Vagina (tissue), 2 donors: Measurements from ENCODE around the gene NCOA7. TPM values are rescaled to one million over a fixed set of nuclear protein-coding genes. Genes with fewer than 3 reads are reported as not detected.
"Not testable (repeated sequence)": the region's sequence is repeated elsewhere in the genome, so short reads cannot be mapped to it uniquely, and the experiment has no call there.

ENCODE experiments used
- DNase-seq, 2 donors: peaks; one replicate each; pipeline ENCODE4 v3.0.0-alpha.2; 2017; ENCODE audit errors: extremely low spot score in 2 of 2
- H3K27ac ChIP-seq: fragments of 200-600 bp; sonication (generic); one replicate; pipeline ENCODE4 v1.5.1; 2019
- H3K27me3 ChIP-seq: fragments of 200-600 bp; sonication (generic); one replicate; pipeline ENCODE4 v1.5.1; 2019
- H3K36me3 ChIP-seq, 2 donors: fragments of 200-600 bp; sonication (generic); one replicate each; pipeline ENCODE4 v1.5.1; 2017 to 2019
- H3K4me1 ChIP-seq: fragments of 200-600 bp; sonication (generic); one replicate; pipeline ENCODE4 v1.5.1; 2019
- H3K4me3 ChIP-seq, 2 donors: fragments of 200-600 bp; sonication (generic); 1 replicate in 1 of 2; 2 replicates in 1 of 2; pipeline ENCODE4 v1.5.1; 2016 to 2019
- H3K9me3 ChIP-seq: fragments of 200-600 bp; sonication (generic); one replicate; pipeline ENCODE4 v1.5.1; 2019
- POLR2A ChIP-seq, 2 donors: fragments of 450-650 bp; IDR thresholded peaks; one replicate each; pipeline ENCODE4 v1.6.1; 2017; ENCODE audit warnings: antibody characterized with exemption in 2 of 2, mild to moderate bottlenecking in 2 of 2, moderate library complexity in 2 of 2
- POLR2AphosphoS5 ChIP-seq, 2 donors: sonication (generic); formaldehyde crosslinking; IDR thresholded peaks; one replicate each; pipeline ENCODE4 v1.9.0; 2017; ENCODE audit warnings: antibody characterized with exemption in 2 of 2, mild to moderate bottlenecking in 2 of 2, low read depth in 1 of 2; ENCODE audit not compliant: insufficient read depth in 1 of 2
- intact Hi-C: fragments of 100-400 bp; cut with DNase I; formaldehyde crosslinking; loops from one replicate; pipeline ENCODE4 v1.15.1; 2023
- total RNA-seq: library from RNA; depleted of rRNA; stranded (reverse); fragments of >200 nt; gene quantifications from one replicate; pipeline ENCODE4 v1.2.3, GENCODE V29; 2016
- TF ChIP-seq, protein P1 (sequence below), 3 experiments: fragments of 450-650 bp in 2 of 3; fragments of 200-600 bp in 1 of 3; sonication (generic) in 1 of 3; IDR thresholded peaks; one replicate each; pipeline ENCODE4 v1.5.1; 2017 to 2019; ENCODE audit warnings: antibody characterized with exemption in 3 of 3, mild to moderate bottlenecking in 2 of 3, moderate library complexity in 2 of 3

NCOA7 gene
- total RNA-seq, 1 donor from 2014 or later: 48.6 TPM

DNA sequence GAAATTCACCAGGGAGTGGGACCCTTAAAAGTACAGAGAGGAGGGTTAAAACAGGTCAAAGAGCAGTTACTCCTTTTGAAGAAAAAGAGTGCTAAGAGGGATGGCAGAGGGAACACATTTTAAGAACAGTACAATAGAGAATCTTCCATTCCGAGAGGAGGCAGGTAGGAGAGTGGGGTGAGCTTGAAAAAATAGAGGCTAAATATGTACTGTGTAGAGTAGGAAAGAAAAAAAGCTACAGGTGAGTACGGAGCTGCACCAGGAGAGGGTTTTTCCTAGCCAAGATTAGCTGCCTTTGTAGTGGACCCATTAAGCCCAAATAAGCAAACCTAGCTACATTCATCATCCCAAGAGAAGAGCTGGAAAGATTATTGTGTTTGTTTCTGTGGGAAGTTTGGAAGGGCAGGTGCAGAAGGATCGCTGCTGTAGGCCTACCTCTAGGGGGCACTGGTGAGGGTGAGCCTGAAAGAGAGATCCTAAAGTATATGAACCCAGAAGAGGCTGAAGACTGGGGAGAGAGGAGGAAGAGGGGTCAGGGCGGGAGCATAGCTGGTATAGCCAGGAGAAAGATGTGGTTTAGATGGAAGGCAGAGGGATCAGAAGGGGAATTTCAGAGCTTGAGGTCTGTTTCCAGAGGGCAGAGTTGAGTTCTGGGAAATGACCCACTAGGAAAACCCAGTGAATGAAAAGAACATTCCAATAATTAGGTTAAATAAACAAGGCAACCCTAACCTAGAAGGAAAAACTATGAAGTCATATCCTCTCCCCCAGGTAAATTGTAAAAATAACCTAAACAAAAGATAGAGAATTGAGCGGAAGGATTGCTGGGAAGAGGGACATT is 115.6 kb downstream of the NCOA7 start:
- Histone ChIP-seq H3K4me3 (no peak overlapping the region), H3K27ac (no peak overlapping the region), H3K9me3 (no peaks in the 10 kb centered on the region), H3K27me3 (no peaks in the 10 kb centered on the region), H3K4me1 (no peaks in the 10 kb centered on the region), H3K36me3 (no peaks in the 10 kb centered on the region)
- intact Hi-C loops: no loop called here
- TF ChIP-seq, protein P1, sequence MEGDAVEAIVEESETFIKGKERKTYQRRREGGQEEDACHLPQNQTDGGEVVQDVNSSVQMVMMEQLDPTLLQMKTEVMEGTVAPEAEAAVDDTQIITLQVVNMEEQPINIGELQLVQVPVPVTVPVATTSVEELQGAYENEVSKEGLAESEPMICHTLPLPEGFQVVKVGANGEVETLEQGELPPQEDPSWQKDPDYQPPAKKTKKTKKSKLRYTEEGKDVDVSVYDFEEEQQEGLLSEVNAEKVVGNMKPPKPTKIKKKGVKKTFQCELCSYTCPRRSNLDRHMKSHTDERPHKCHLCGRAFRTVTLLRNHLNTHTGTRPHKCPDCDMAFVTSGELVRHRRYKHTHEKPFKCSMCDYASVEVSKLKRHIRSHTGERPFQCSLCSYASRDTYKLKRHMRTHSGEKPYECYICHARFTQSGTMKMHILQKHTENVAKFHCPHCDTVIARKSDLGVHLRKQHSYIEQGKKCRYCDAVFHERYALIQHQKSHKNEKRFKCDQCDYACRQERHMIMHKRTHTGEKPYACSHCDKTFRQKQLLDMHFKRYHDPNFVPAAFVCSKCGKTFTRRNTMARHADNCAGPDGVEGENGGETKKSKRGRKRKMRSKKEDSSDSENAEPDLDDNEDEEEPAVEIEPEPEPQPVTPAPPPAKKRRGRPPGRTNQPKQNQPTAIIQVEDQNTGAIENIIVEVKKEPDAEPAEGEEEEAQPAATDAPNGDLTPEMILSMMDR (IDR thresholded peaks at IDR 0.05): peak in 1 of 3 experiments; percentile 28
- no peak for TF ChIP-seq POLR2A (IDR thresholded peaks at IDR 0.05)
- no peak for DNase-seq

DNA sequence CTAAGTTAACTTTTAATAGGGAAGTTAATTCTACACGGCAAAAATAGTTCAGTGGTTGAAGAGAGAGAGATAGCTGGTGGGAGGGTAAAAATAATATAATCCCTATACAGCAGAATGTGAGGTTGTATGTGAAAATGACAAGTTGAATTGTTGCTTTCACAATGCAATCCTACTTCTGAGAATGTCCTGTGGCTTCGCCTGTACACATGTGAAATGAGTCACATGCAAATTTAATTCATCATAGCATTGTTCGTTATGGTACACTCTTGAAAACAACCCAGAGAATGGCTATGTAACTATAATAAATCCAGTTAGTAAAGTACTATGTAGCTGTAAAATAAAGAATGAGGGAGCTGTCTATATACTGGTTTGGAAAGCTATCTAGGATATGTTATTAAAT is 119.8 kb downstream of the NCOA7 start:
- H3K4me3 ChIP-seq: no peak overlapping the region
- peak in 1 of 2 donors; percentile 61 for TF ChIP-seq POLR2AphosphoS5 (IDR thresholded peaks at IDR 0.05; ENCODE audit: insufficient read depth in 1 of 2, low read depth in 1 of 2)
- TF ChIP-seq POLR2A (IDR thresholded peaks at IDR 0.05): no peak
- no peaks in the 10 kb centered on the region for H3K9me3 ChIP-seq
- no peak for DNase-seq
- intact Hi-C loops: no loop called here
- peaks cover 0 to 8% of the 10 kb centered on the region in 2 donors for H3K36me3 ChIP-seq
- peaks cover 12% of the 10 kb centered on the region for H3K4me1 ChIP-seq
- H3K27me3 ChIP-seq: no peaks in the 10 kb centered on the region
- H3K27ac ChIP-seq: no peak overlapping the region

DNA sequence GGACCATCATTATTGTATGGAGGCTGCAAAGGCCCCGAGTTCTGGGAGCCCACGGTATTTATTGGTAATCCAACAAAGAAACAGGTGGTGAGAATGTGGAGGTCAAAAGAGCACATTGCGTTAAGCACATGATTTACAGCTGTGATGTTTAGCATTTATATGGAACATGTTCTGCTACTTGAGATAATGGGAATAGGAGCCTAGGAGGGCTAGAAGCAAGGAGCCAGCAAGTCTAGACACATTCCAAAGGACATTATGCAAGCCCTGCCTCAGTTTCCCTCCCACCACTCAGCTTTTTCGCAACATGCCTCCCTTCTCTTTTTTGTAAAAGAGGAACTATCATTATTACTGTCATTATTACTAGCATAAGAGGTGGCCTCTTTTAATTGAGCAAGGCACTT is 120.3 kb downstream of the NCOA7 start:
- H3K4me3 ChIP-seq, intact Hi-C loops, H3K27ac ChIP-seq, H3K9me3 ChIP-seq, DNase-seq, H3K27me3 ChIP-seq: not testable (repeated sequence)
- peaks cover 0 to 10% of the 10 kb centered on the region in 2 donors for H3K36me3 ChIP-seq
- peaks cover 12% of the 10 kb centered on the region for H3K4me1 ChIP-seq

DNA sequence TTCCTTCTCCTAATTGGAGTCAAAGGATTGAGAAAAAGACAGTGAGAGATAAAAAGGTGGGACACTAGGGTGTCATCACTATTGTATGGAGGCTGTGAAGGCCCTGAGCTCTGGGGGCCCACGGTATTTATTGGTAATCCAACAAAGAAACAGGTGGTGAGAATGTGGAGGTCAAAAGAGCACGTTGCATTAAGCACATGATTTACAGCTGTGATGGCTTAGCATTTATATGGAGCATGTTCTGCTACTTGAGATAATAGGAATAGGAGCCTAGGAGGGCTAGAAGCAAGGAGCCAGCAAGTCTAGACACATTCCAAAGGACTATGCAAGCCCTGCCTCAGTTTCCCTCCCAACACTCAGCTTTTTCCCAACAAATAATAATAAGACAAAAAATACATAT is 121.7 kb downstream of the NCOA7 start:
- H3K27ac ChIP-seq, H3K27me3 ChIP-seq, H3K9me3 ChIP-seq, DNase-seq, intact Hi-C loops, H3K4me3 ChIP-seq: not testable (repeated sequence)
- Histone ChIP-seq H3K36me3 (peaks cover 0 to 10% of the 10 kb centered on the region in 2 donors), H3K4me1 (peaks cover 12% of the 10 kb centered on the region)

DNA sequence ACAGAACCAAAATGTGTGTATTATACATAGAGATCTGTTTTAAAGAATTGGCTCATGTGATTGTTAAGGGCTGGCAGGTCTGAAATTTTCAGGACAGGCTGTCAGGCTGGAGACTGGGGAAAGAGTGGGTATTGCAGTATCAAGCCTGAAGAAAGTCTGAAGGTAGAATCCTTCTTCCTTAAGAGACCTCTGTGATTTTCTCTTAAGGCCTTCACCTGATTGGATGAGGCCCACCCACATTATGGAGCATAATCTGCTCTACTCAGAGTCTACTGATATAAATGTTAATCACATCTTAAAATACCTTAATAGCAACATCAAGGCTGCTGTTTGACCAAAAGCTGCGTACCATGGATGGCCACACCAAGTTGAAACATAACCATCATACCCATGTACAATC is 122.4 kb downstream of the NCOA7 start:
- Histone ChIP-seq H3K27me3 (no peaks in the 10 kb centered on the region), H3K4me1 (peaks cover 12% of the 10 kb centered on the region), H3K4me3 (no peak overlapping the region), H3K27ac (peak overlapping the region; percentile 71), H3K9me3 (no peaks in the 10 kb centered on the region), H3K36me3 (peaks cover 0 to 10% of the 10 kb centered on the region in 2 donors)
- TF ChIP-seq POLR2A (IDR thresholded peaks at IDR 0.05) (no peak), POLR2AphosphoS5 (IDR thresholded peaks at IDR 0.05; ENCODE audit: insufficient read depth in 1 of 2, low read depth in 1 of 2) (no peak)
- TF ChIP-seq, protein P1 (IDR thresholded peaks at IDR 0.05): no peak
- no peak for DNase-seq
- intact Hi-C loops: no loop called here

DNA sequence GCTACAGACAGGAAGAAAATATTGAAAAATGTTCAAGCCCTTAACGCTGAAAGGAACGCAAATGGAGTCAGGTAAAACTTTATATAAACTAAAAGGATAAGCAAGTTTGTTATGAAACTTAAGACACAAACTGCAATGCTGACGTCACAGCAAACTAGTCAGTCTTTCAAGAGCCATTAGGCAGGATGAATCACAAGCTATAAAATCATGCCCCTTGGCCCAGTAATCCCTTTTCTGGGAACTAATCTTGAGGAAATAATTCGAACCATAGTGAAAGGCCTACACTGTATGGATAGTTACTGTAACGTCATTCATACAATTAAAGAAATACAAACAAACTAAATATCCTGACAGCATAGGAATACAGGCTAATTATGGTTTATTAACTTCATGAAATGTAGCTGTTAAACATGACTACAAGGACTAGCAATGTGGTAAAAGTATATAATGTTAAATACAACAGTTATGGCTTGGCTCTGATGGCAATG is 123.1 kb downstream of the NCOA7 start:
- TF ChIP-seq POLR2A (IDR thresholded peaks at IDR 0.05) (no peak), POLR2AphosphoS5 (IDR thresholded peaks at IDR 0.05; ENCODE audit: insufficient read depth in 1 of 2, low read depth in 1 of 2) (peak in 1 of 2 donors; percentile 94)
- DNase-seq: no peak
- intact Hi-C loops: no loop called here
- peaks cover 12% of the 10 kb centered on the region for H3K4me1 ChIP-seq
- no peaks in the 10 kb centered on the region for H3K27me3 ChIP-seq
- no peak overlapping the region for H3K4me3 ChIP-seq
- H3K27ac ChIP-seq: peak overlapping the region; percentile 71
- H3K36me3 ChIP-seq: peaks cover 0 to 10% of the 10 kb centered on the region in 2 donors
- no peaks in the 10 kb centered on the region for H3K9me3 ChIP-seq

DNA sequence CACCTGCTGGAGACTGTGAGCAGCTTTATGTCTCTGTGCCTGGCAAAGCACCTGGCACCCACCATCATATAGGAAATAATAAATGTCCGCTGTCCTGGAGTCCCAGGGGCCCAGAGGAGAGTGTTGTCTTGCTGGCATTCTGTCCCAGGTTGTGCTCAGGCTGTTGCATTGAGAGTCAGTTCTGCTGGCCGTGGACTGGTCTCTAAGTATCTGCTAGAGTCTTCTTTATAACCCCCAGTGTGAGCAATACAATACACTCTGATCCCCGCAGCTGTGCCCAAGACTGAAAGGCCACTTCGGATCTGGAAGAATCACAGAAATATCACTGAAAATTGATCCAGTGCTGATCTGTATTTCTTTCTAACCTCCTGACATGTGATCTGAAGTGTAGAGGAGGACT is 127.5 kb downstream of the NCOA7 start:
- peaks cover 12% of the 10 kb centered on the region for H3K4me1 ChIP-seq
- no peaks in the 10 kb centered on the region for H3K9me3 ChIP-seq
- H3K27me3 ChIP-seq: no peaks in the 10 kb centered on the region
- peaks cover 0 to 32% of the 10 kb centered on the region in 2 donors for H3K36me3 ChIP-seq
- DNase-seq: no peak
- no peak overlapping the region for H3K4me3 ChIP-seq
- TF ChIP-seq POLR2AphosphoS5 (IDR thresholded peaks at IDR 0.05; ENCODE audit: insufficient read depth in 1 of 2, low read depth in 1 of 2) (no peak), POLR2A (IDR thresholded peaks at IDR 0.05) (no peak)
- TF ChIP-seq, protein P1 (IDR thresholded peaks at IDR 0.05): no peak
- intact Hi-C loops: no loop called here
- peak overlapping the region; percentile 87 for H3K27ac ChIP-seq
